Fibroblast of the aortic adventitia (primary cell): ENCODE measurements around the gene LAMC2. TPM values are rescaled to one million over a fixed set of nuclear protein-coding genes. Genes with fewer than 3 reads are reported as not detected.
"Not testable (repeated sequence)": the region's sequence is repeated elsewhere in the genome, so short reads cannot be mapped to it uniquely, and the experiment has no call there.

Source experiments
- DNase-seq: peaks from one replicate; pipeline ENCODE4 v3.0.0-alpha.2; 2010; ENCODE audit warnings: low read depth
- H3K4me3 ChIP-seq: 2 replicates; pipeline ENCODE4 v1.5.1; 2011; ENCODE audit warnings: low read depth, mild to moderate bottlenecking, control low read depth, low read length, moderate library complexity
- CTCF ChIP-seq: IDR thresholded peaks from 2 replicates; pipeline ENCODE4 v1.5.1; 2011; ENCODE audit warnings: mild to moderate bottlenecking, low read length, control low read depth, inconsistent platforms; ENCODE audit not compliant: insufficient read depth
- total RNA-seq: library from RNA; depleted of rRNA; stranded (reverse); fragments of >200 nt; gene quantifications from 2 replicates; pipeline ENCODE4 v1.2.3, GENCODE V29; 2012; ENCODE audit warnings: low replicate concordance

The LAMC2 gene
- total RNA-seq, 1 donor = 2.8 TPM

- no peak for DNase-seq
- TF ChIP-seq CTCF = peak; percentile 14
- H3K4me3 ChIP-seq = no peak overlapping the region
Observed at GRCh38 chr1:183239220-183239742, 53.2 kb downstream of the LAMC2 start.

- DNase-seq = peak; percentile 79
- no peak overlapping the region for H3K4me3 ChIP-seq
- no peak for TF ChIP-seq CTCF
Observed at GRCh38 chr1:183239793-183240525, 53.9 kb downstream of the LAMC2 start.

- DNase-seq = no peak
- no peak overlapping the region for H3K4me3 ChIP-seq
- TF ChIP-seq CTCF = no peak
Observed at GRCh38 chr1:183240526-183240825, 54.4 kb downstream of the LAMC2 start.

GRCh38 chr1:183240853-183241252, 54.8 kb downstream of the LAMC2 start:
- not testable (repeated sequence) for H3K4me3 ChIP-seq, DNase-seq

- H3K4me3 ChIP-seq = no peak overlapping the region
- DNase-seq = peak; percentile 90
- no peak for TF ChIP-seq CTCF
Observed at GRCh38 chr1:183241471-183241870, 55.4 kb downstream of the LAMC2 start.

GRCh38 chr1:183242556-183242955, 56.5 kb downstream of the LAMC2 start:
- DNase-seq = peak; percentile 51
- no peak for TF ChIP-seq CTCF

GRCh38 chr1:183243161-183244050, 57.3 kb downstream of the LAMC2 start:
- TF ChIP-seq CTCF = no peak
- peak; percentile 84 for DNase-seq
- H3K4me3 ChIP-seq = no peak overlapping the region

More at GRCh38 chr1:183242556-183242955, 56.5 kb downstream of the LAMC2 start:
- H3K4me3 ChIP-seq = no peak overlapping the region
